Measurements from ENCODE around the gene DPM3.

The DPM3 gene

GRCh38 chr1:155173478-155174323, 33.4 kb upstream of the DPM3 start, which contains the start of gene TRIM46 (continued):
- TF ChIP-seq SALL2 (tag by site-specific recombination; IDR thresholded peaks at IDR 0.05; ENCODE audit: borderline replicate concordance) (no peak), ZEB2 (tag by site-specific recombination; IDR thresholded peaks at IDR 0.05) (peak; percentile 76), KLF16 (tag by site-specific recombination; IDR thresholded peaks at IDR 0.05) (no peak), ZNF600 (tag by site-specific recombination; IDR thresholded peaks at IDR 0.05) (peak; percentile 100), ZNF549 (tag by site-specific recombination; IDR thresholded peaks at IDR 0.05) (no peak), SP3 (tag by site-specific recombination; IDR thresholded peaks at IDR 0.05) (peak; percentile 33; the same call in 1 of the 2 replicates), ZNF398 (tag by site-specific recombination; IDR thresholded peaks at IDR 0.05) (peak; percentile 10; the same call in 1 of the 2 replicates), MEIS1 (CRISPR knock-in tag; IDR thresholded peaks at IDR 0.05; ENCODE audit: borderline replicate concordance) (no peak), ZNF404 (tag by site-specific recombination; IDR thresholded peaks at IDR 0.05) (no peak), ZNF664 (tag by site-specific recombination; IDR thresholded peaks at IDR 0.05) (no peak), ZNF391 (tag by site-specific recombination; IDR thresholded peaks at IDR 0.05; ENCODE audit: borderline replicate concordance, low read depth) (0 out of 2 replicates have a peak, but pooled peaks have one; percentile 35), ZFP41 (tag by site-specific recombination; IDR thresholded peaks at IDR 0.05; ENCODE audit: borderline replicate concordance) (no peak), ZNF155 (tag by site-specific recombination; IDR thresholded peaks at IDR 0.05) (no peak), ZNF23 (tag by site-specific recombination; IDR thresholded peaks at IDR 0.05; ENCODE audit: borderline replicate concordance) (no peak), ZNF2 (tag by site-specific recombination; IDR thresholded peaks at IDR 0.05) (no peak), ZNF280D (tag by site-specific recombination; IDR thresholded peaks at IDR 0.05) (no peak), KLF8 (tag by site-specific recombination; IDR thresholded peaks at IDR 0.05) (peak; percentile 9), ZBTB26 (tag by site-specific recombination; optimal IDR thresholded peaks at IDR 0.05) (peak; percentile 40), REPIN1 (tag by site-specific recombination; IDR thresholded peaks at IDR 0.05; ENCODE audit: low read depth) (no peak), GLIS2 (tag by site-specific recombination; IDR thresholded peaks at IDR 0.05) (peak; percentile 91), ZNF707 (tag by site-specific recombination; IDR thresholded peaks at IDR 0.05) (no peak), ZNF791 (tag by site-specific recombination; IDR thresholded peaks at IDR 0.05) (no peak), ZNF423 (tag by site-specific recombination; IDR thresholded peaks at IDR 0.05) (peak; percentile 86), ELK4 (IDR thresholded peaks at IDR 0.05; ENCODE audit: borderline replicate concordance, low read depth, low read length) (no peak), ZNF138 (tag by site-specific recombination; IDR thresholded peaks at IDR 0.05; ENCODE audit: borderline replicate concordance) (no peak), ZNF843 (tag by site-specific recombination; IDR thresholded peaks at IDR 0.05) (peak; percentile 50), INSM2 (tag by site-specific recombination; IDR thresholded peaks at IDR 0.05) (no peak), ZSCAN16 (tag by site-specific recombination; IDR thresholded peaks at IDR 0.05) (no peak), ZNF146 (tag by site-specific recombination; IDR thresholded peaks at IDR 0.05) (peak; percentile 22; the same call in 1 of the 2 replicates), ZSCAN4 (tag by site-specific recombination; IDR thresholded peaks at IDR 0.05) (0 out of 2 replicates have a peak, but pooled peaks have one; percentile 1)
